ENCODE data around the gene PI4K2A.
"Not testable (repeated sequence)": the region's sequence is repeated elsewhere in the genome, so short reads cannot be mapped to it uniquely, and the experiment has no call there.

Gene PI4K2A

DNA sequence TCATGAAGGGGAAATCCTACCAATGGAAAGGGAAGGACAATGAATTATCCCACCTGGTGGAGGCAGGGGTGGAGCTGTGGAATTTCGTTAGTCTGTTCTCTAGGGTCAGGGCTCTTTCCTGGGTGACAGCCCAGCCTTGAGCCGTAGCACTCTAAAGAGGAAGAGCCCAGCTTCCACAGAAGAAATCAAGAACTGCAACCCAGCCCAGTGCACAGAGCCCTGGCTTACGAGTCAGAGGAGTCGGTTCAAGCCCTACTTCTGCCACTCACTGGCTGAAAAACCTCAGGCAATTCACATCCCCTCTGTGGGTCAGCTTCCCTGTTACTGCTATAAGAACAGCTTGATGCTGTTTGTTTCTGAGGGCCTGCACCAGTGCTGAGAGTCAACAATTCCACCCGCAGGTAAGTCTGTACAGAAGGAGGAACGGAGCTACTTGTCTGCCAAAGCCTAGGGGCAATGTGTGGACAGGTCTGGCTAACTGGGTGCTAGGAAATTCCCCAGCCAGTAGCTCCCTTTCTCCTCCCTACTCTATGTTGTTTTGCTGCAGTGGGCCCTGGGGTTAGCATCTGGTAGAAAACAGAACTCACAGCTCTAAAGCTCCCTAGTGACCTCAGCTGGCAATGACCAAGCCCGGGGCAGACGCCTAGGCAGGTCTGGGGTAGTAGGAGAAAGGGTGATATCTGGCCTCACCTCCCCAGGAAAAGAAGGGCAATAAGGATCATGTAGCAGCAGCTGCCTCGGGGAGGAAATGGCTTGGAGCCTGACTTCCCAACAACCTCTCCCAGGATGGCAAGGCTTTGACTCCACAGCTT lies 43.3 kb downstream of the PI4K2A start (continued):
- no peak for TF ChIP-seq ZNF843 (tag by site-specific recombination; IDR thresholded peaks at IDR 0.05)
- TF ChIP-seq SCRT2 (tag by site-specific recombination; IDR thresholded peaks at IDR 0.05): no peak
- no peak for TF ChIP-seq ZNF555 (tag by site-specific recombination; conservative IDR thresholded peaks at IDR 0.05)
- no peak for TF ChIP-seq ZXDB (tag by site-specific recombination; IDR thresholded peaks at IDR 0.05)
- no peak for TF ChIP-seq ZNF132 (tag by site-specific recombination; IDR thresholded peaks at IDR 0.05; ENCODE audit: borderline replicate concordance)
- no peak for TF ChIP-seq ZNF214 (tag by site-specific recombination; IDR thresholded peaks at IDR 0.05; ENCODE audit: borderline replicate concordance)

DNA sequence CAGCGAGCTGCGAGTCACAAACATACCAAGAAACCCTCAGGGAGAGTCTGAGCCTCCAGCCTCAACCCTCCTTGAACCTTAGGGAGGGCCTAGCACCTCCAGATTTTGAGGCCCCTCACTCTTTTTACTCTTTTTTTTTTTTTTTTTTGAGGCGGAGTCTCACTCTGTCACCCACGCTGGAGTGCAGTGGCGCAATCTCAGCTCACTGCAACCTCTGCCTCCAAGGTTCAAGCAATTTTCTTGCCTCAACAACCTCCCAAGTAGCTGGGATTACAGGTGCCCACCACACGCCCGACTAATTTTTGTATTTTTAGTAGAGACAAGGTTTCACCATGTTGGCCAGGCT lies 43.9 kb downstream of the PI4K2A start:
- TF ChIP-seq EGR2 (tag by site-specific recombination; IDR thresholded peaks at IDR 0.05; ENCODE audit: low read depth): 0 out of 2 replicates have a peak, but pooled peaks have one; percentile 4
- TF ChIP-seq MYNN (tag by site-specific recombination; IDR thresholded peaks at IDR 0.05; ENCODE audit: borderline replicate concordance): peak; percentile 35; the same call in 1 of the 2 replicates
- POLR2A ChIA-PET: interaction anchor here (3.4 kb wide), 1 partner anchor 18 kb away, joined by 23 read pairs; no protein-coding TSS in a partner anchor
- not testable (repeated sequence) for H3K36me3 ChIP-seq (ENCODE audit: control insufficient read depth in 2 of 2, insufficient read depth in 1 of 2, low read length in 2 of 2); H3K9me3 ChIP-seq (ENCODE audit: control insufficient read depth, insufficient read depth, low read depth, low read length); H3K4me3 ChIP-seq (ENCODE audit: low read depth, low read length); H3K27ac ChIP-seq (ENCODE audit: extremely low read depth, low read depth, low read length)
- peaks cover 10% of the 10 kb centered on the region; the same call in 1 of the 2 replicates for H3K4me1 ChIP-seq (ENCODE audit: control insufficient read depth, insufficient read depth, low read length)
- CTCF ChIA-PET: interaction anchor here (0.6 to 3.1 kb wide), 4 partner anchors 19 to 306 kb away, joined by 4 to 36 read pairs (median 20); no protein-coding TSS in a partner anchor

DNA sequence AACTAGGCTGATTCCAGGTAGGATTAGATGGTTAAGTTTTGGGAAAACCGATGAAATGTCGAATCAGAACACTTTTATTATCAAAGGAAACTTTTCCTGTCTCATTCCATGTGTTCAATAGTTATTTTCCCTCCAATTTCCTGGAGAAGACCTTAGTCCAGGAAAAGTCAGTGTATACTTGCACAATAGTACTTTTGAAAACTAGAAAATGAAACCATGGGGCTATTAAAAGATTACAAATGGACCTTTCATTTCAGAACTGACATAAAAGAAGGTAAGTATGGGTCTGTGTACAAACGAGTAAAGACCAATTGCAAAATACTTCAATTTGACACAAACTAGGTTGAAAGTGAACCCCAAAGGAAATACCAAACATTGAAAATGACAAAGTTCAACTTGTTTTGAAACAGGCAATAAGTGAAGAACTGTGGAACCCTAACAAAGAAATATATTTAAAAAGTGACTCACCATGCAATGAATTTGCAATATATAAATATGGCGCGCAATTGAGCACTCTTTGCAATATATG lies 44.5 kb downstream of the PI4K2A start:
- Histone ChIP-seq H3K9me3 (ENCODE audit: control insufficient read depth, insufficient read depth, low read depth, low read length) (no peaks in the 10 kb centered on the region), H3K4me3 (ENCODE audit: low read depth, low read length) (no peak overlapping the region), H3K36me3 (ENCODE audit: control insufficient read depth in 2 of 2, insufficient read depth in 1 of 2, low read length in 2 of 2) (peaks cover 0 to 3% of the 10 kb centered on the region in 2 experiments; a peak in 1 of 3 replicates), H3K27ac (ENCODE audit: extremely low read depth, low read depth, low read length) (peak overlapping the region; percentile 11; the same call in 1 of the 2 replicates), H3K4me1 (ENCODE audit: control insufficient read depth, insufficient read depth, low read length) (peaks cover 10% of the 10 kb centered on the region; the same call in 1 of the 2 replicates)
- CTCF ChIA-PET: interaction anchor here (0.6 to 4.2 kb wide), 4 partner anchors 18 to 306 kb away, joined by 4 to 52 read pairs (median 20); no protein-coding TSS in a partner anchor
- POLR2A ChIA-PET: interaction anchor here (3.4 kb wide), 1 partner anchor 17 kb away, joined by 23 read pairs; no protein-coding TSS in a partner anchor
- TF ChIP-seq, protein P1, sequence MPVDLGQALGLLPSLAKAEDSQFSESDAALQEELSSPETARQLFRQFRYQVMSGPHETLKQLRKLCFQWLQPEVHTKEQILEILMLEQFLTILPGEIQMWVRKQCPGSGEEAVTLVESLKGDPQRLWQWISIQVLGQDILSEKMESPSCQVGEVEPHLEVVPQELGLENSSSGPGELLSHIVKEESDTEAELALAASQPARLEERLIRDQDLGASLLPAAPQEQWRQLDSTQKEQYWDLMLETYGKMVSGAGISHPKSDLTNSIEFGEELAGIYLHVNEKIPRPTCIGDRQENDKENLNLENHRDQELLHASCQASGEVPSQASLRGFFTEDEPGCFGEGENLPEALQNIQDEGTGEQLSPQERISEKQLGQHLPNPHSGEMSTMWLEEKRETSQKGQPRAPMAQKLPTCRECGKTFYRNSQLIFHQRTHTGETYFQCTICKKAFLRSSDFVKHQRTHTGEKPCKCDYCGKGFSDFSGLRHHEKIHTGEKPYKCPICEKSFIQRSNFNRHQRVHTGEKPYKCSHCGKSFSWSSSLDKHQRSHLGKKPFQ (tag by site-specific recombination; IDR thresholded peaks at IDR 0.05): no peak
- TF ChIP-seq, protein P2, sequence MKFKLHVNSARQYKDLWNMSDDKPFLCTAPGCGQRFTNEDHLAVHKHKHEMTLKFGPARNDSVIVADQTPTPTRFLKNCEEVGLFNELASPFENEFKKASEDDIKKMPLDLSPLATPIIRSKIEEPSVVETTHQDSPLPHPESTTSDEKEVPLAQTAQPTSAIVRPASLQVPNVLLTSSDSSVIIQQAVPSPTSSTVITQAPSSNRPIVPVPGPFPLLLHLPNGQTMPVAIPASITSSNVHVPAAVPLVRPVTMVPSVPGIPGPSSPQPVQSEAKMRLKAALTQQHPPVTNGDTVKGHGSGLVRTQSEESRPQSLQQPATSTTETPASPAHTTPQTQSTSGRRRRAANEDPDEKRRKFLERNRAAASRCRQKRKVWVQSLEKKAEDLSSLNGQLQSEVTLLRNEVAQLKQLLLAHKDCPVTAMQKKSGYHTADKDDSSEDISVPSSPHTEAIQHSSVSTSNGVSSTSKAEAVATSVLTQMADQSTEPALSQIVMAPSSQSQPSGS (tag by site-specific recombination; IDR thresholded peaks at IDR 0.05; ENCODE audit: low read depth): no peak
- TF ChIP-seq ZNF830 (tag by site-specific recombination; IDR thresholded peaks at IDR 0.05; ENCODE audit: low read depth) (no peak), IKZF3 (tag by site-specific recombination; IDR thresholded peaks at IDR 0.05) (peak; percentile 52), ZNF776 (tag by site-specific recombination; IDR thresholded peaks at IDR 0.05; ENCODE audit: borderline replicate concordance) (no peak), ZNF548 (tag by site-specific recombination; IDR thresholded peaks at IDR 0.05) (no peak), GLI4 (tag by site-specific recombination; IDR thresholded peaks at IDR 0.05) (no peak), PRDM1 (tag by site-specific recombination; IDR thresholded peaks at IDR 0.05) (peak; percentile 55), ZNF324 (tag by site-specific recombination; IDR thresholded peaks at IDR 0.05) (no peak), ZNF510 (tag by site-specific recombination; IDR thresholded peaks at IDR 0.05; ENCODE audit: insufficient replicate concordance) (no peak)
- TF ChIP-seq, protein P3, sequence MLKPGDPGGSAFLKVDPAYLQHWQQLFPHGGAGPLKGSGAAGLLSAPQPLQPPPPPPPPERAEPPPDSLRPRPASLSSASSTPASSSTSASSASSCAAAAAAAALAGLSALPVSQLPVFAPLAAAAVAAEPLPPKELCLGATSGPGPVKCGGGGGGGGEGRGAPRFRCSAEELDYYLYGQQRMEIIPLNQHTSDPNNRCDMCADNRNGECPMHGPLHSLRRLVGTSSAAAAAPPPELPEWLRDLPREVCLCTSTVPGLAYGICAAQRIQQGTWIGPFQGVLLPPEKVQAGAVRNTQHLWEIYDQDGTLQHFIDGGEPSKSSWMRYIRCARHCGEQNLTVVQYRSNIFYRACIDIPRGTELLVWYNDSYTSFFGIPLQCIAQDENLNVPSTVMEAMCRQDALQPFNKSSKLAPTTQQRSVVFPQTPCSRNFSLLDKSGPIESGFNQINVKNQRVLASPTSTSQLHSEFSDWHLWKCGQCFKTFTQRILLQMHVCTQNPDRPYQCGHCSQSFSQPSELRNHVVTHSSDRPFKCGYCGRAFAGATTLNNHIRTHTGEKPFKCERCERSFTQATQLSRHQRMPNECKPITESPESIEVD (tag by site-specific recombination; IDR thresholded peaks at IDR 0.05): no peak
- TF ChIP-seq, protein P4, sequence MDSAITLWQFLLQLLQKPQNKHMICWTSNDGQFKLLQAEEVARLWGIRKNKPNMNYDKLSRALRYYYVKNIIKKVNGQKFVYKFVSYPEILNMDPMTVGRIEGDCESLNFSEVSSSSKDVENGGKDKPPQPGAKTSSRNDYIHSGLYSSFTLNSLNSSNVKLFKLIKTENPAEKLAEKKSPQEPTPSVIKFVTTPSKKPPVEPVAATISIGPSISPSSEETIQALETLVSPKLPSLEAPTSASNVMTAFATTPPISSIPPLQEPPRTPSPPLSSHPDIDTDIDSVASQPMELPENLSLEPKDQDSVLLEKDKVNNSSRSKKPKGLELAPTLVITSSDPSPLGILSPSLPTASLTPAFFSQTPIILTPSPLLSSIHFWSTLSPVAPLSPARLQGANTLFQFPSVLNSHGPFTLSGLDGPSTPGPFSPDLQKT (IDR thresholded peaks at IDR 0.05; ENCODE audit: borderline replicate concordance, low read depth, low read length): no peak
- TF ChIP-seq, protein P5, sequence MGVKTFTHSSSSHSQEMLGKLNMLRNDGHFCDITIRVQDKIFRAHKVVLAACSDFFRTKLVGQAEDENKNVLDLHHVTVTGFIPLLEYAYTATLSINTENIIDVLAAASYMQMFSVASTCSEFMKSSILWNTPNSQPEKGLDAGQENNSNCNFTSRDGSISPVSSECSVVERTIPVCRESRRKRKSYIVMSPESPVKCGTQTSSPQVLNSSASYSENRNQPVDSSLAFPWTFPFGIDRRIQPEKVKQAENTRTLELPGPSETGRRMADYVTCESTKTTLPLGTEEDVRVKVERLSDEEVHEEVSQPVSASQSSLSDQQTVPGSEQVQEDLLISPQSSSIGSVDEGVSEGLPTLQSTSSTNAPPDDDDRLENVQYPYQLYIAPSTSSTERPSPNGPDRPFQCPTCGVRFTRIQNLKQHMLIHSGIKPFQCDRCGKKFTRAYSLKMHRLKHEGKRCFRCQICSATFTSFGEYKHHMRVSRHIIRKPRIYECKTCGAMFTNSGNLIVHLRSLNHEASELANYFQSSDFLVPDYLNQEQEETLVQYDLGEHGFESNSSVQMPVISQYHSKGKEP (tag by site-specific recombination; IDR thresholded peaks at IDR 0.05): 0 out of 2 replicates have a peak, but pooled peaks have one; percentile 16
